ENCODE measurements around the gene PAPPA2. TPM values are rescaled to one million over a fixed set of nuclear protein-coding genes. Genes with fewer than 3 reads are reported as not detected.

The PAPPA2 gene
- total and polyA plus RNA-seq, 2 of the 8 experiments (the other 6 are each of a cell fraction or from before 2014, with no cell fraction given): 0.08 to 0.88 TPM

GRCh38 chr1:176556288-176556687 lies 93.3 kb downstream of the PAPPA2 start:
- H4K20me1 ChIP-seq (replicated peaks in 1 of 2; ENCODE audit: control insufficient read depth in 1 of 2, insufficient read depth in 2 of 2, low read length in 2 of 2): no peaks in the 10 kb centered on the region
- H3K4ac ChIP-seq (replicated peaks; ENCODE audit: insufficient read length, low read depth, low read length): no peak overlapping the region
- no peak overlapping the region for H3K23ac ChIP-seq (ENCODE audit: insufficient read length)
- FAIRE-seq (no peak), DNase-seq (ENCODE audit: low read depth in 1 of 2, low spot score in 2 of 2) (no peak)
- H3K4me3 ChIP-seq (ENCODE audit: extremely low read depth in 1 of 4, insufficient read depth in 2 of 4, low read depth in 3 of 4, low read length in 4 of 4): no peak overlapping the region
- H3K36me3 ChIP-seq (ENCODE audit: control insufficient read depth in 2 of 4, insufficient read depth in 4 of 4, low read length in 3 of 4): no peaks in the 10 kb centered on the region
- H2AFZ ChIP-seq (ENCODE audit: low read length): no peak overlapping the region
- H3K4me1 ChIP-seq (replicated peaks in 1 of 4; ENCODE audit: control insufficient read depth in 3 of 4, insufficient read depth in 4 of 4, low read length in 3 of 4): peaks cover 3 to 13% (median 5%) of the 10 kb centered on the region in 4 experiments; a peak in 5 of 7 replicates
- no peak overlapping the region for H3K27ac ChIP-seq (ENCODE audit: low read depth, low read length)
- no peaks in the 10 kb centered on the region for H3K79me2 ChIP-seq (ENCODE audit: control insufficient read depth in 1 of 2, insufficient read depth in 2 of 2, low read length in 2 of 2)
- H3K79me1 ChIP-seq (ENCODE audit: low read depth, low read length): no peaks in the 10 kb centered on the region
- no peak overlapping the region for H4K5ac ChIP-seq (ENCODE audit: insufficient read length, low read depth, low read length)
- no peak overlapping the region for H2BK120ac ChIP-seq (replicated peaks; ENCODE audit: low read depth, low read length)
- 90% methylated on average over 6 of the region's 6 CpGs; no CpG with 5 or more reads in 1 of the 2 experiments for WGBS, 2 experiments (ENCODE audit: extremely low coverage in 1 of 2, insufficient coverage in 1 of 2, insufficient read length in 1 of 2, insufficient replicate concordance in 2 of 2, low coverage in 1 of 2, low lambda C conversion rate in 2 of 2, missing lambda C conversion rate in 1 of 2)
- H3K56ac ChIP-seq (replicated peaks; ENCODE audit: insufficient read length, low read depth, low read length): no peak overlapping the region
- no peak overlapping the region for H2BK12ac ChIP-seq (ENCODE audit: low read depth, low read length)
- peaks cover 7% of the 10 kb centered on the region; the same call in 1 of the 2 replicates for H3K23me2 ChIP-seq (ENCODE audit: low read depth, low read length)
- ChIA-PET CTCF (ENCODE audit: partially characterized antibody) (interaction anchor here (0.7 to 8.8 kb wide), 7 partner anchors 21 to 342 kb away, joined by 3 to 88 read pairs (median 4); no protein-coding TSS in a partner anchor), POLR2A (ENCODE audit: partially characterized antibody) (no interaction called here)
- no peak overlapping the region for H4K91ac ChIP-seq (replicated peaks; ENCODE audit: insufficient read length, low read length)
- H2BK15ac ChIP-seq (ENCODE audit: low read length): no peak overlapping the region
- no peak overlapping the region for H2BK5ac ChIP-seq (ENCODE audit: low read depth, low read length)
- H4K8ac ChIP-seq (ENCODE audit: extremely low read depth, insufficient read depth, low read length): no peak overlapping the region
- H2AK5ac ChIP-seq (ENCODE audit: low read depth, low read length): no peak overlapping the region
- H3K14ac ChIP-seq (ENCODE audit: insufficient read length): no peak overlapping the region
- H2BK20ac ChIP-seq (ENCODE audit: low read length): no peak overlapping the region
- no peaks in the 10 kb centered on the region for H3K27me3 ChIP-seq (replicated peaks in 1 of 4; ENCODE audit: control insufficient read depth in 3 of 4, extremely low read depth in 1 of 4, insufficient read depth in 3 of 4, low read length in 3 of 4)
- H3K4me2 ChIP-seq (ENCODE audit: insufficient read depth in 1 of 2, low read depth in 2 of 2, low read length in 2 of 2): no peak overlapping the region
- H3K9me3 ChIP-seq (ENCODE audit: insufficient read depth in 2 of 2, low read depth in 1 of 2, low read length in 1 of 2): no peaks in the 10 kb centered on the region
- no peak overlapping the region for H3K9ac ChIP-seq (replicated peaks in 1 of 4; ENCODE audit: extremely low read depth in 1 of 4, low read depth in 3 of 4, low read length in 3 of 4)
- no peak overlapping the region for H3K18ac ChIP-seq (ENCODE audit: extremely low read depth, low read length)
- TF ChIP-seq RNF2 (IDR thresholded peaks at IDR 0.05; ENCODE audit: borderline replicate concordance, low read depth, low read length, missing control alignments, poor library complexity, severe bottlenecking): no peak
- no peak for TF ChIP-seq KDM5A (IDR thresholded peaks at IDR 0.05; ENCODE audit: low read length)
- no peak for TF ChIP-seq SIN3A (conservative IDR thresholded peaks at IDR 0.05 in 1 of 2, IDR thresholded peaks at IDR 0.05 in 1 of 2; ENCODE audit: low read depth in 1 of 2, low read length in 2 of 2)
- no peak for TF ChIP-seq TAF7 (optimal IDR thresholded peaks at IDR 0.05; ENCODE audit: borderline replicate concordance, low read depth, low read length)
- TF ChIP-seq RAD21 (IDR thresholded peaks at IDR 0.05 in 1 of 2, conservative IDR thresholded peaks at IDR 0.05 in 1 of 2; ENCODE audit: low read depth in 2 of 2, low read length in 2 of 2): no peak
- no peak for TF ChIP-seq JUND (IDR thresholded peaks at IDR 0.05; ENCODE audit: low read length)
- no peak for TF ChIP-seq POLR2A (IDR thresholded peaks at IDR 0.05; ENCODE audit: control extremely low read depth in 1 of 2, low read depth in 2 of 2, low read length in 2 of 2)
- TF ChIP-seq SP1 (IDR thresholded peaks at IDR 0.05; ENCODE audit: low read depth, low read length): no peak
- TF ChIP-seq HDAC2 (IDR thresholded peaks at IDR 0.05; ENCODE audit: borderline replicate concordance in 1 of 2, low read depth in 2 of 2, low read length in 2 of 2): no peak
- no peak for TF ChIP-seq PHF8 (conservative IDR thresholded peaks at IDR 0.05; ENCODE audit: low read depth, low read length)
- TF ChIP-seq BACH1 (IDR thresholded peaks at IDR 0.05; ENCODE audit: low read length): no peak
- TF ChIP-seq RBBP5 (IDR thresholded peaks at IDR 0.05; ENCODE audit: borderline replicate concordance, low read depth, low read length): no peak
- no peak for TF ChIP-seq NRF1 (IDR thresholded peaks at IDR 0.05; ENCODE audit: low read depth, low read length)
- no peak for TF ChIP-seq KDM1A (IDR thresholded peaks at IDR 0.05; ENCODE audit: borderline replicate concordance, low read length)
